GM19193 (cell line): ENCODE measurements around the gene HMGXB3.

ENCODE experiments used
- POLR2A ChIP-seq: IDR thresholded peaks from 4 replicates; pipeline ENCODE4 v1.6.1; 2011; ENCODE audit not compliant: insufficient read depth, insufficient read length; ENCODE audit errors: extremely low read depth

The HMGXB3 gene

DNA sequence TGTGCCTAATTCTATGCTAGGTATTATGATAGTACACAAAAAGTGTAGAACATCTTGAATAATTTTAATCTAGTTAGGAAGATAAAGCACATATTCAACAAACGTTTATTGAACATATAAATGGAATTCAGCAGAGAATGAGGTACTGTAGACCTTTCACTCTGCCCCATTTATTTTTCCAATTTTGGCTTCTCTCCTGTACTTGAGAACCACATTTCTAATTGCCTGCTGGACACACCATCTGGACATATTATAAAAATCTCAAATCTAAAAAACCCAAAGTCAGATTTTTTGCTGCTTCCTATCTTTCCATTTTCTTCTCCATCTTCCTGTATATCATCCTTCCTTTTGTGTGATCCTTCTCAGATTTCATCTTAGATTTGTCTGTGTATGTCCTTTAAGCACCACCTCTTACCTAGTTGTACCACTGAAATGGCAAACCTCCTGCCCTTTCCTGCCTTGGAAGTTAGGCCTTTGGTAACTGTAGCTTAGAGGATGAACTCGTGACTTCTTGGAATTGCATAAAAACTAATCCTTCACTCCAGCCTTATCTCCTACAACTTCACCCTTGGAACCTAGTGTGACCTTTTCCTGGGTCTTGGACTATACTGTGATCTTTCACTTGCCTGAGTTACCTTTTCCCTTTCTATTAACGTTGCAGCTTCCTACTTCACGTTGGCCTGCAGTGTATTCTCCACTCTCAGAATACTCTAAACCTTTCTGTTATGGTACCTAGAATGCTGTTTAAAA is 31.2 kb upstream of the HMGXB3 start:
- no peak for TF ChIP-seq POLR2A

GRCh38 chr5:149975409-149975808 is 25.1 kb upstream of the HMGXB3 start:
- TF ChIP-seq POLR2A = no peak

DNA sequence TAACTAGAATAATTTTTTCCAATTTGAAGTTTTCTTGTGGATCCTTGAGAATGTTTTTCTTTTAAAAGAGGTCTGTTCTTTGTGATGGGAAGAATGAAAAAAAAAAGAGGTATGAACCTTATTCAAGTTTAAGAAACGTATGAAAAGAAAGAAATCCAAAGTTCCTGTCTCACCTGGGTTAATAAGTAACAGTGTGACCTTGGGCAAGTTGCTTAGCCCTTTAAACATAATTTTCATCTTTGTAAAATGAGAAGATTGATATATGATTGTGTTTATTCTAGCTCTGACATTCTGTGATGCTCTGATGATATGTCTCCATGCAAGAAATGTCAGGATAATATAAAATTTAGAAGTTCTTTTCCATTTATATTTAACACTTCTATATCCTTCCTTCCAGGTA is 20.6 kb upstream of the HMGXB3 start:
- no peak for TF ChIP-seq POLR2A

DNA sequence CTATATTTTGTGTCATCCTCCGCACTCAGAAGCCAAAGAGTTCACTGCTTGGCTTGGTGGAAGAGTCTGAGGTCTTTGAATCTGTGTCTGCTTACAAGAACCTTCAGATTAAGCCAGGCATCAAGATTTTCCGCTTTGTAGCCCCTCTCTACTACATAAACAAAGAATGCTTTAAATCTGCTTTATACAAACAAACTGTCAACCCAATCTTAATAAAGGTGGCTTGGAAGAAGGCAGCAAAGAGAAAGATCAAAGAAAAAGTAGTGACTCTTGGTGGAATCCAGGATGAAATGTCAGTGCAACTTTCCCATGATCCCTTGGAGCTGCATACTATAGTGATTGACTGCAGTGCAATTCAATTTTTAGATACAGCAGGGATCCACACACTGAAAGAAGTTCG is 19.3 kb upstream of the HMGXB3 start:
- TF ChIP-seq POLR2A = no peak

DNA sequence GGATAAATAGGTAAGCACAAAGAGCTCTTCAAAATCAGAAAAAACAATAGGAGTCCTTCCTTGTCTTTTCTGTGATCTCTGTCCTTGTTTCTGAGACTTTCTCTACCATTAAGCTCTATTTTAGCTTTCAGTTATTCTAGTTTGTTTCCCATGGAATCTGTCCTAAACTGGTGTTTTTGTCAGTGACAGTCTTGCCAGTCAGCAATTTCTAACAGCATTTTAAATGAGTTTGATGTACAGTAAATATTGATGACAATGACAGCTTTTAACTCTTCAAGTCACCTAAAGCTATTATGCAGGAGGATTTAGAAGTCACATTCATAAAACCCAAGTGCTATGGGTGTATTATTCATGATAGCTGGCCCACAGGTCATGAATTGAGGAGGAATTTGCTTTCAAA is 18.0 kb upstream of the HMGXB3 start:
- no peak for TF ChIP-seq POLR2A

DNA sequence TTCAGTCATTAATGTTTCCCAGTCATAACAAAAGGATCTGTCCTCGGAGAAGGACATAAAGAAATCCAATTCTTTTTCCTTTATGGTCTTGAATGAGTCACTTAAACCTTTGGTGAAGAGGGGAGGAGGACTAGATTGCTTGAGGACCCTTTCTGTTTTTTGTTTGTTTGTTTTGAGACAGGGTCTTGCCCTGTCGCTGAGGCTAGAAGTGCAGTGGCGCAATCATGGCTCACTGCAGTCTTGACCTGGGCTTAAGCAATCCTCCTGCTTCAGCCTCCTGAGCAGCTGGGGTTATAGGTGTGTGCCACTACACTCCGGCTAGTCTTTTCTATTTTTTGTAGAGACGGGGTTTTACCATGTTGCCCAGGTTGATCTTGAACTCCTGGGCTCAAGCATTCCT is 12.4 kb upstream of the HMGXB3 start:
- TF ChIP-seq POLR2A = no peak

DNA sequence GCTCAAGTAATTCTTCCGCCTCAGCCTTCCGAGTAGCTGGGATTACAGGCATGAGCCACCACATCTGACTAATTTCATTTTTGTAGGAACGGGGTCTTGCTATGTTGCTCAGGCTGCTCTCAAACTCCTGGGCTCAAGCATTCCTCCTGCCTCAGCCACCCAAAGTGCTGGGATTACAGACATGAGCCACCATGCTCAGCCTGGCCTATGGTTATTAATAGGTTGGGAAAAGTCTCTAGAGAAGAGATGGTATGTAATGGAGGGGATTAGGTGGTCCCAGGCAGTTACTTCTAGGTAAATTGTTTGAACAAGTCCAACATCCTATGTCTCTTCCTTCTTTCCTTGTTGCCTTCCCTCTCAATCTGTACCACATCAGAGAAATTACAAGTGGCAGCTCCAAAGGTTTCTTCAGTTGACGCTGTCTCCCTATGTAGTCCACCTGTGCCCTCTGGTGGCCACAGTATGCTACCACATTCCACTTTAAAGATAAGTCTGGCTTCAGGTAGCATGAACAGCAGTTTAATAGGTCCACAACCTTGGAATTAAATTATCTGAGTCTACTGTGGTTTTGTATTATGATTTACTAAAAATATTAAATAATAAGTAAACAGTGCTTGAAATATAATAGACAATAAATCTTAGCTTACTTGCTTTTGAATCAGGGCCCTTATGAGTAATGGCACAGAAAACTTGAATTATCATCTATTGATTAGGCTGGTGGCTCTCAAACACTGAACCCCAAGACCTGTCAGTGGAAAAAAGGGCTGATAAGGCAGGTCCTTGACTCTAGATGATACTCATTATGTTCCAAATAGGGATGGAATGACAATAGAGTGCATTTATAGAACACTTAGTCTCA is 9.8 kb upstream of the HMGXB3 start:
- no peak for TF ChIP-seq POLR2A

DNA sequence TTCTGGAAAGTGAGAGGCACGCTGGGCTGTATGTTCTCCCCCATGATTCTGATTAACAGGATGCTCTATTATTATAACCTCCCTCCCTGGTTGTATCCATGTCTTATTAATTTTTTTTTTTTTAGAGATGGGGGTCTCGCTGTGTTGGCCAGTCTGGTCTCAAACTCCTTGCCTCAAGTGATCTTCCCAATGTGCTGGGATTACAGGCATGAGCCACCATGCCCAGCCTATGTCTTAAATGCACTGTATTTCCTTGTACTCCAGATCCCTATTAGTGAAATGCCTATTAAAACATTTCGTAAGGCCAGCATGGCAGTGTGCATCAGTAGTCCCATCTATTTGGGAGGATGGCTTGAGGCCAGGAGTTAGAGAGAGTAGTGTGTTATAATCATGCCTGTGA is 7.1 kb upstream of the HMGXB3 start:
- no peak for TF ChIP-seq POLR2A

- TF ChIP-seq POLR2A = no peak
Measured at GRCh38 chr5:149995385-149996204, 4.9 kb upstream of the HMGXB3 start.

DNA sequence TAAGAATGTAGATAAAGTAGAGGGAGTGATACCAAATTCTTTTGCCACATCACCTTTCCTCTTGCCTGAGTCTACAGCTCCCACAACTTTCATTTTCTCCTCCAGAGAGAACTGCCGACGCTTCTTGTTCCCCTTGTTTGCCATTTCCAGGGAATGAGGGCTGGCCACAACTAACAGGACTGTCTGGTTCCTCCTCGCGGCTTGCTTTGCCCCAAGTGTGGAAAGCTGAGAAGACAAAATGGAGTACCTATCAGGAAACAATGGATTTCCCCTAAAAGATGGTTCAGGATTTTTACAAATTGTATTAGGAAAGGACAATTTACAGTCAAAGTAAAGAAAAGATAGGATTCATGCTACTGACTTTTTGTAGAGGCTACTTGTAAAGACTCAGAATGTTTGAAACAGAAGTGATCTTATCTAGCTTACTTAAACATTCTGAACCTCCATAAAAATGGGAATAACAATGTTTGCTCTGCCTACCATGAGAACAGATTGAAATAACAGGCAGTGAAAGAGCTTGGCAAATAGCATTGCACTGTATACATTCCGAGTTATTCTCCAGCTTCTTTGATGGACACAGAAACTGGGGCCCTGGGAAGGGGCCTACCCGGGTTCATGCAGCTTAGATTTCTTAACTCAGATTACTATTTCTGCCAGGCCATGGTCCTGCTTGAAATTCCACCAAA is 4.2 kb upstream of the HMGXB3 start:
- no peak for TF ChIP-seq POLR2A

DNA sequence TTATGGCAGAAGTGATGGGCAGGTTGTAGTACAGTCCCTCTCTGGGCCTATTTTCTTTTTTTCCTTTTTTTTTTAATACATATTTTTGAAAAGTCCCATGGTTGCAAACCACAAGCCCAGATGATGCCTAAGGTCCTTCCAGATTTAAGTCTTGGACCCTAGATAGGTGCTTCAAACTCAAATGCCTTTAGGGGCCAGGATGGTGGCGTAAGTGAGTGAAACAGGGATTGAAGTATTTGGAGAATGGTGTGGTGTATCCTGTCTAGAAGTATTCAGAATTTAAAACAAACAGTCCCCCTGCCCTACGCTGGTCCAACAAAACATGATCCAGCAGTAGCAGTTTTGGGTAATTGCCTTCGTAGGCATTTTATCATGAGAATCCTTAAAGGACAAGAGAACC is 2.3 kb upstream of the HMGXB3 start:
- no peak for TF ChIP-seq POLR2A

- no peak for TF ChIP-seq POLR2A
Measured at GRCh38 chr5:149999359-149999758, 1.2 kb upstream of the HMGXB3 start.

DNA sequence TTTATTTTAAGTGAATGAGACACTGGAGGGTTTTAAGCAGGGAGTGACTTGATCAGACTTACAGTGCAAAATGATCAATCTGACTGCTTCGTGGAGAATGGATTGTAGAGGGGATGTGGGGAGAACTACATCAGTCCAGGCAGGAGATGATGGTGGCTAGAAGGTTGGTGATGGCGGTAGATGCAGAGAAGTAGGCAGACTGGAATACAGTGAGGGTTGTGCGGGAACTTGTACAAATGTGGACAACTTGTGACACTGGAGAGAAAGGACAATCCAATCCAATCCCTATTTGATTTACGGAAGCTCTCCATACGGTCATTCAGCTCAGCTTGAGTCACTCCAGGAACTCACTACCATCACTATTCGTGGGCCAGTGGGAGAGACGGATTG is 678 bp upstream of the HMGXB3 start:
- no peak for TF ChIP-seq POLR2A

DNA sequence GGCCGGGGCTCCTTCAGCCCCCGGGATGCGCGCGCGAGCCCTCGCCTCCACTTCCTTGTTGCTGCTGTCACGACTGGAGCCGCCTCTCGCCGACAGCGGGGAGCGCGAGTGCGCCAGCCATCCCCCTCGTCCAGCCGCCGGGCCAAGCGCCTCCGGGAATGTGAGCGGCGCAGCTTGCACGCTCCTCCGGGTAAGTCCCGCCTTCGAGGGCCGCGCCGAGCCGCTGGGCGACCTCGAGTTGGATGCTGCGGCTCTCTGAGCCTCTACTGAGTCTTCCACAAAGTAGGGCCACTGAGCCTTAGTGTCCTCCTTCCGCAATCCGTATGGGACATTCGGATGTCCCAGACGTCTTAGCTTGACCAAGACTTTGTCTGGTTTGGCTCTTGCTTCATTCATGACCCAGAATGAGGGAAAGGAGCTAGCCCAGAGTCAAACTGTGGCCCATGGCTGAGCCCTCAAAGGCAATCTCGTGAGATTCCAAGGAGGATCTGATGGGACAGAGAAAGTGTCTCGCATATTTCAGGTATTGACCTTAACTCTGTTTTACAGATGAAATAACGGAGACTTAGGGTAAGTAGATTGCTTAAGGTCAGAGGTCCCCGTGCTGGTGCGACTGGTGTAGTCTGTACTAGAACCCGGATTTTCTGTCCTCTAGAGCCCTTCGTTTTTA is 586 bp downstream of the HMGXB3 start:
- no peak for TF ChIP-seq POLR2A
